DOHH2 (cell line): ENCODE data around the gene KRTAP5-5.
"Not testable (repeated sequence)": the region's sequence is repeated elsewhere in the genome, so short reads cannot be mapped to it uniquely, and the experiment has no call there.

Experiments used
- H3F3A ChIP-seq: fragments of 200-600 bp; sonication (generic), shearing (Covaris generic); 2 replicates; pipeline ENCODE4 v1.6.0; 2016; ENCODE audit warnings: antibody characterized with exemption, mild to moderate bottlenecking; ENCODE audit not compliant: control insufficient read depth, insufficient read depth
- H3K27ac ChIP-seq: fragments of 200-600 bp; sonication (generic); 2 replicates; pipeline ENCODE4 v1.5.1; 2014; ENCODE audit warnings: low read depth, mild to moderate bottlenecking, low read length, moderate library complexity
- H3K27me3 ChIP-seq: fragments of 200-600 bp; sonication (generic); 2 replicates; pipeline ENCODE4 v1.6.1; 2014; ENCODE audit warnings: mild to moderate bottlenecking, low read length, mixed read lengths; ENCODE audit not compliant: control insufficient read depth
- H3K36me3 ChIP-seq: fragments of 200-600 bp; sonication (generic); 2 replicates; pipeline ENCODE4 v1.6.1; 2014; ENCODE audit warnings: mild to moderate bottlenecking, low read length, moderate library complexity, mixed read lengths; ENCODE audit not compliant: control insufficient read depth
- H3K4me1 ChIP-seq: fragments of 200-600 bp; sonication (generic); 2 replicates; pipeline ENCODE4 v1.6.1; 2014; ENCODE audit warnings: mild to moderate bottlenecking, low read length, mixed read lengths; ENCODE audit not compliant: control insufficient read depth
- H3K4me2 ChIP-seq: fragments of 200-600 bp; sonication (generic); 2 replicates; pipeline ENCODE4 v1.6.0; 2014; ENCODE audit warnings: mild to moderate bottlenecking, low read length, moderate library complexity
- H3K4me3 ChIP-seq: fragments of 200-600 bp; sonication (generic); 2 replicates; pipeline ENCODE4 v1.5.1; 2014; ENCODE audit warnings: mild to moderate bottlenecking, low read length, mixed read lengths
- H3K79me2 ChIP-seq: fragments of 200-600 bp; sonication (generic); 2 replicates; pipeline ENCODE4 v1.6.1; 2014; ENCODE audit warnings: mild to moderate bottlenecking, low read length, mixed read lengths; ENCODE audit not compliant: control insufficient read depth
- H3K9me2 ChIP-seq: fragments of 200-600 bp; sonication (generic); replicated peaks from 2 replicates; pipeline ENCODE4 v1.6.1; 2014; ENCODE audit warnings: mild to moderate bottlenecking, low read length, mixed read lengths; ENCODE audit not compliant: control insufficient read depth
- H3K9me3 ChIP-seq: fragments of 200-600 bp; sonication (generic); 2 replicates; pipeline ENCODE4 v1.6.1; 2014; ENCODE audit warnings: antibody characterized with exemption, low read length, mixed read lengths; ENCODE audit not compliant: control insufficient read depth, insufficient read depth
- H4K20me1 ChIP-seq: fragments of 200-600 bp; sonication (generic); 2 replicates; pipeline ENCODE4 v1.6.0; 2014; ENCODE audit warnings: low read depth, mild to moderate bottlenecking, antibody characterized with exemption, low read length, moderate library complexity; ENCODE audit not compliant: control insufficient read depth, insufficient read depth
- EZH2phosphoT487 ChIP-seq: fragments of 200-600 bp; sonication (generic); IDR thresholded peaks from 2 replicates; pipeline ENCODE4 v1.6.1; 2017; ENCODE audit warnings: borderline replicate concordance, mild to moderate bottlenecking, antibody characterized with exemption, low read length, moderate library complexity, mixed read lengths
- TF ChIP-seq, protein P1 (sequence below): fragments of 200-600 bp; sonication (generic); IDR thresholded peaks from one replicate; pipeline ENCODE4 v1.5.1; 2014; ENCODE audit warnings: antibody characterized with exemption, mild to moderate bottlenecking, low read depth, low read length; ENCODE audit not compliant: poor library complexity, severe bottlenecking

The KRTAP5-5 gene

DNA sequence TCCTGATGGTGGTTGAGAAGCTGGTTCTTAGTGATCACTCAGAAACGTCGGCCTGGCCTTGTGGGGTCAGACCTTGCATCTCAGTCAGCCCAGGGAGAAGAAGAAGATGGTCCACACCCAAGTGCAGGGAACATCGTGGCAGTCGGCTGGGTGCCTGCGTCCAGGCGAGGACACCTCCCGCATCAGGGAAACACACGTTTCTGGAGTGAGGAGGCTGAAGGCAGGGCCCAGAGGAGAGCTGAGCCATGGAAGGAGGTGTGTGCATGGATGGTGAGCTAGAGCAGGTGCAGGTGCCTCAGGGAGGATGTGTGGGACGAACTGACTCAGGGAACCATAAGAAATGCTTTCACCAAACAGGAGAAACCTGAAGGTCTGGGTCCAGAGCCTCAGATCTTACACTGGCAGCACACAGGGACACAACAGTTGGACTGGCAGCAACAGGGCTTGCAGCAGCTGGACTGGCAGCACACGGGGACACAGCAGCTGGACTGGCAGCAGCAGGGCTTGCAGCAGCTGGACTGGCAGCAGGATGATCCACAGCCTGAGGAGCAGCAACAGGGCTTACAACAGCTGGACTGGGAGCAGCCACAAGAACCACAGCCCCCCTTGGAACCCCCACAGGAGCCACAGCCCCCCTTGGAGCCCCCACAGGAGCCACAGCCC, 32.1 kb upstream of the KRTAP5-5 start:
- no peak overlapping the region for H3K4me2 ChIP-seq
- H3K27me3 ChIP-seq = peaks cover 27% of the 10 kb centered on the region
- H3K79me2 ChIP-seq = no peaks in the 10 kb centered on the region
- H3K9me2 ChIP-seq = no peaks in the 10 kb centered on the region
- no peaks in the 10 kb centered on the region for H4K20me1 ChIP-seq
- no peak overlapping the region for H3K27ac ChIP-seq
- no peaks in the 10 kb centered on the region for H3F3A ChIP-seq
- no peak for TF ChIP-seq EZH2phosphoT487
- TF ChIP-seq, protein P1, sequence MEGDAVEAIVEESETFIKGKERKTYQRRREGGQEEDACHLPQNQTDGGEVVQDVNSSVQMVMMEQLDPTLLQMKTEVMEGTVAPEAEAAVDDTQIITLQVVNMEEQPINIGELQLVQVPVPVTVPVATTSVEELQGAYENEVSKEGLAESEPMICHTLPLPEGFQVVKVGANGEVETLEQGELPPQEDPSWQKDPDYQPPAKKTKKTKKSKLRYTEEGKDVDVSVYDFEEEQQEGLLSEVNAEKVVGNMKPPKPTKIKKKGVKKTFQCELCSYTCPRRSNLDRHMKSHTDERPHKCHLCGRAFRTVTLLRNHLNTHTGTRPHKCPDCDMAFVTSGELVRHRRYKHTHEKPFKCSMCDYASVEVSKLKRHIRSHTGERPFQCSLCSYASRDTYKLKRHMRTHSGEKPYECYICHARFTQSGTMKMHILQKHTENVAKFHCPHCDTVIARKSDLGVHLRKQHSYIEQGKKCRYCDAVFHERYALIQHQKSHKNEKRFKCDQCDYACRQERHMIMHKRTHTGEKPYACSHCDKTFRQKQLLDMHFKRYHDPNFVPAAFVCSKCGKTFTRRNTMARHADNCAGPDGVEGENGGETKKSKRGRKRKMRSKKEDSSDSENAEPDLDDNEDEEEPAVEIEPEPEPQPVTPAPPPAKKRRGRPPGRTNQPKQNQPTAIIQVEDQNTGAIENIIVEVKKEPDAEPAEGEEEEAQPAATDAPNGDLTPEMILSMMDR = no peak
- H3K36me3 ChIP-seq = no peaks in the 10 kb centered on the region
- no peaks in the 10 kb centered on the region for H3K9me3 ChIP-seq
- no peaks in the 10 kb centered on the region for H3K4me1 ChIP-seq
- no peak overlapping the region for H3K4me3 ChIP-seq

DNA sequence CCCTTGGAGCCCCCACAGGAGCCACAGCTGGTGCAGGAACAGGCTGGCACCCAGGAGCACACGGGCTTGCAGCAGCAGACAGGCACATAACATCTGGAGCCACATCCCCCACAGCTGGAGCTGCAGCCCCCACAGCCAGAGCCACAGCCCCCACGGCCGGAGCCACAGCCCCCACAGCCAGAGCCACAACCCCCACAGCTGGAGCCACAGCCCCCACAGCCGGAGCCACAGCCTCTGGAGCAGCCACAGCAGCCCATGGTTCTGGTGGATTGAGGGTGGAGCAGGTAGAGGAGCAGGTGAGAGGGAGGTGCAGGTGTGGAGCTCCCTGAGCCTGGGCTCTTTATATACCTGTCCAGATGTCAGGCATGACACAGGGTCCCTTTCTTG, 31.6 kb upstream of the KRTAP5-5 start, which contains the start of gene KRTAP5-2:
Gene KRTAP5-2, minus strand, starts transcription at position 301 of the 387 bp plus-strand sequence. Its CDS starts 44 bp downstream, at position 257.
- no peak for TF ChIP-seq EZH2phosphoT487
- TF ChIP-seq, protein P1 = no peak
- Histone ChIP-seq H3F3A (no peaks in the 10 kb centered on the region), H3K79me2 (no peaks in the 10 kb centered on the region), H3K9me2 (no peaks in the 10 kb centered on the region), H3K4me2 (no peak within 1 kb of the TSS), H3K36me3 (no peaks in the 10 kb centered on the region), H3K4me3 (no peak within 1 kb of the TSS), H3K4me1 (no peaks in the 10 kb centered on the region), H3K9me3 (no peaks in the 10 kb centered on the region), H4K20me1 (no peaks in the 10 kb centered on the region), H3K27ac (no peak within 1 kb of the TSS), H3K27me3 (peaks cover 27% of the 10 kb centered on the region)

DNA sequence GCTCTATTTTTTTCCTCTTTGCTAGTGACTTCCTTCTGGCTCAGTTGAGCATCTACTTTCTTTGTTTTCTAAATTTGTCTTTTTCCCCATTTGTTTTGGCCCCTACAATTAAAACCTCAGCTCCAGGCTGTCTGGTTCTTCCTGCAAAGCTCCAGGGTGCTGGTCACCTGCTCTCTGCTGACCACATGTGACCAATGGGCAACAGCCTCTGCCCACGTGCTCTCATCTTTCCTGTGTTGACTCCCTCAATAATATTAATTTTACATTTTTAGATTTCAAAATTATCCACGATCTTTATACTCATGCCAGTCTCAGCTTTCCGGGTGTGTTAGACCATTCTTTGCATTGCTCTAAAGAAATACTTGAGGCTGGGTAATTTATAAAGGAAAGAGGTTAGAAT, 31.2 kb upstream of the KRTAP5-5 start:
- H3K27me3 ChIP-seq = peaks cover 25% of the 10 kb centered on the region
- H3K4me1 ChIP-seq, H3K9me3 ChIP-seq, H3F3A ChIP-seq, H3K27ac ChIP-seq, H3K4me3 ChIP-seq, H3K4me2 ChIP-seq, H3K36me3 ChIP-seq, H3K9me2 ChIP-seq, H4K20me1 ChIP-seq, H3K79me2 ChIP-seq: not testable (repeated sequence)

DNA sequence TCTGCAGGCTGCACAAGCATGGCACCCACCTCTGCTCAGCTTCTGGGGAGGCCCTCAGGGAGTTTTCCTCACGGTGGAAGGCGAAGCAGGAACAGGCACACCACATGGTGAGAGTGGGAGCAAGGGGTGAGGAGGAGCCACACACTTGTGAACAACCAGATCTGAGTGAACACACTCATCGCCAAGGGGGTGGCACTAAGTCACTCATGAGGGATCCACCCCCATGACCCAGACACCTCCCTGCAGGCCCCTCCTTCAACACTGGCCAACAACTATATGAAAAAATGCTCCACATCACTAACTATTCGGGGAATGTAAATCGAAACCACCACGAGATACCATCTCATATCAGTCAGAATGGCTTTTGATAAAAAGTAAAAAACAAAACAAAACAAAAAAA, 30.8 kb upstream of the KRTAP5-5 start:
- no peaks in the 10 kb centered on the region for H4K20me1 ChIP-seq
- no peaks in the 10 kb centered on the region for H3K9me3 ChIP-seq
- H3F3A ChIP-seq = no peaks in the 10 kb centered on the region
- H3K79me2 ChIP-seq = no peaks in the 10 kb centered on the region
- H3K9me2 ChIP-seq = no peaks in the 10 kb centered on the region
- no peak overlapping the region for H3K27ac ChIP-seq
- no peaks in the 10 kb centered on the region for H3K4me1 ChIP-seq
- H3K27me3 ChIP-seq = peaks cover 21% of the 10 kb centered on the region
- no peak for TF ChIP-seq EZH2phosphoT487
- TF ChIP-seq, protein P1 = no peak
- no peak overlapping the region for H3K4me3 ChIP-seq
- no peaks in the 10 kb centered on the region for H3K36me3 ChIP-seq
- H3K4me2 ChIP-seq = no peak overlapping the region
